ENCODE measurements around the gene HINT3. TPM values are rescaled to one million over a fixed set of nuclear protein-coding genes. Genes with fewer than 3 reads are reported as not detected.

HINT3 gene
- polyA plus RNA-seq, 1 donor from 2014 or later: 72.2 TPM

- Histone ChIP-seq H3F3A (ENCODE audit: insufficient read depth, low read length, poor library complexity, severe bottlenecking) (no peaks in the 10 kb centered on the region), H3K27me3 (ENCODE audit: insufficient read depth, low read depth, low read length) (no peaks in the 10 kb centered on the region), H3K27ac (ENCODE audit: low read length) (no peak overlapping the region), H3K4me2 (ENCODE audit: low read length) (no peak overlapping the region), H3K36me3 (ENCODE audit: insufficient read depth, low read length) (peaks cover 6% of the 10 kb centered on the region), H4K20me1 (ENCODE audit: insufficient read depth) (no peaks in the 10 kb centered on the region), H3K9ac (ENCODE audit: low read length) (no peak overlapping the region), H3K9me3 (ENCODE audit: low read length) (no peaks in the 10 kb centered on the region), H3K9me2 (ENCODE audit: insufficient read depth, low read length) (no peaks in the 10 kb centered on the region), H2AFZ (ENCODE audit: low read depth, low read length) (no peak overlapping the region), H3K79me2 (replicated peaks; ENCODE audit: insufficient read depth, low read length) (no peaks in the 10 kb centered on the region), H3K4me3 (ENCODE audit: low read length) (no peak overlapping the region)
- TF ChIP-seq TAF1 (IDR thresholded peaks at IDR 0.05; ENCODE audit: low read depth) (no peak), RAD21 (conservative IDR thresholded peaks at IDR 0.05) (no peak), SMC3 (conservative IDR thresholded peaks at IDR 0.05; ENCODE audit: poor library complexity) (no peak), CTCF (IDR thresholded peaks at IDR 0.05; ENCODE audit: poor library complexity, severe bottlenecking) (no peak), MXI1 (conservative IDR thresholded peaks at IDR 0.05; ENCODE audit: poor library complexity, severe bottlenecking) (no peak), EP300 (conservative IDR thresholded peaks at IDR 0.05; ENCODE audit: poor library complexity, severe bottlenecking) (no peak), EZH2 (IDR thresholded peaks at IDR 0.05; ENCODE audit: borderline replicate concordance, insufficient read depth, low read length, poor library complexity, severe bottlenecking) (no peak), POLR2AphosphoS5 (IDR thresholded peaks at IDR 0.05) (no peak), REST (IDR thresholded peaks at IDR 0.05; ENCODE audit: borderline replicate concordance) (no peak)
These were observed 37.0 kb upstream of the HINT3 start for GRCh38 chr6:125919618-125920017.

GRCh38 chr6:125922322-125922860 is 34.2 kb upstream of the HINT3 start:
- Histone ChIP-seq H3K9me3 (ENCODE audit: low read length) (no peaks in the 10 kb centered on the region), H3K27me3 (ENCODE audit: insufficient read depth, low read depth, low read length) (no peaks in the 10 kb centered on the region), H4K20me1 (ENCODE audit: insufficient read depth) (no peaks in the 10 kb centered on the region), H3K9me2 (ENCODE audit: insufficient read depth, low read length) (no peaks in the 10 kb centered on the region), H3K4me3 (ENCODE audit: low read length) (no peak overlapping the region), H2AFZ (ENCODE audit: low read depth, low read length) (no peak overlapping the region), H3F3A (ENCODE audit: insufficient read depth, low read length, poor library complexity, severe bottlenecking) (no peaks in the 10 kb centered on the region), H3K27ac (ENCODE audit: low read length) (no peak overlapping the region), H3K79me2 (replicated peaks; ENCODE audit: insufficient read depth, low read length) (no peaks in the 10 kb centered on the region), H3K9ac (ENCODE audit: low read length) (no peak overlapping the region), H3K36me3 (ENCODE audit: insufficient read depth, low read length) (no peaks in the 10 kb centered on the region), H3K4me2 (ENCODE audit: low read length) (no peak overlapping the region)
- no peak for TF ChIP-seq MXI1 (conservative IDR thresholded peaks at IDR 0.05; ENCODE audit: poor library complexity, severe bottlenecking)

Data from neural cell (in vitro differentiated cells).